Gastroesophageal sphincter (tissue), 3 donors: ENCODE results near the gene TBCEL.

ENCODE experiments used
- CTCF ChIP-seq, 4 experiments: fragments of 200-600 bp in 2 of 4; fragments of 450-650 bp in 2 of 4; sonication (generic) in 1 of 4; IDR thresholded peaks; one replicate each; pipeline ENCODE4 v1.5.1; 2017 to 2019; ENCODE audit warnings: antibody characterized with exemption in 4 of 4, mild to moderate bottlenecking in 2 of 4, moderate library complexity in 2 of 4
- EP300 ChIP-seq: sonication (generic); formaldehyde crosslinking; IDR thresholded peaks from one replicate; pipeline ENCODE4 v1.6.1; 2017; ENCODE audit warnings: antibody characterized with exemption, mild to moderate bottlenecking
- POLR2A ChIP-seq, 2 donors: fragments of 450-650 bp; IDR thresholded peaks; one replicate each; pipeline ENCODE4 v1.6.1; 2017; ENCODE audit warnings: antibody characterized with exemption in 2 of 2, mild to moderate bottlenecking in 2 of 2, moderate library complexity in 1 of 2
- POLR2AphosphoS5 ChIP-seq: sonication (generic); formaldehyde crosslinking; IDR thresholded peaks from one replicate; pipeline ENCODE4 v1.6.1; 2017; ENCODE audit warnings: antibody characterized with exemption

- TF ChIP-seq CTCF (IDR thresholded peaks at IDR 0.05) (no peak), EP300 (no peak), POLR2A (IDR thresholded peaks at IDR 0.05) (no peak), POLR2AphosphoS5 (no peak)
Observed at GRCh38 chr11:120978701-120979100, 45.2 kb upstream of the TBCEL start.
